HG02943 (cell line): Measurements from ENCODE around the gene SDF2.

ENCODE experiments used
- ATAC-seq: cut with Tn5 transposase; IDR thresholded peaks from one replicate; pipeline ENCODE4 v1.9.1; 2021; ENCODE audit warnings: mild to moderate bottlenecking, low read depth, moderate library complexity; ENCODE audit not compliant: unreplicated experiment

The SDF2 gene

GRCh38 chr17:28661635-28662526, at the start of gene SDF2, which contains the start of gene SUPT6H:
TSS of gene SDF2 (minus strand) at chr17:28661906. CDS start at chr17:28661876, 30 bp downstream.
TSS of gene SUPT6H (plus strand) at chr17:28662205. CDS start at chr17:28673402, 11,197 bp downstream.
- peak; percentile 73 for ATAC-seq

DNA sequence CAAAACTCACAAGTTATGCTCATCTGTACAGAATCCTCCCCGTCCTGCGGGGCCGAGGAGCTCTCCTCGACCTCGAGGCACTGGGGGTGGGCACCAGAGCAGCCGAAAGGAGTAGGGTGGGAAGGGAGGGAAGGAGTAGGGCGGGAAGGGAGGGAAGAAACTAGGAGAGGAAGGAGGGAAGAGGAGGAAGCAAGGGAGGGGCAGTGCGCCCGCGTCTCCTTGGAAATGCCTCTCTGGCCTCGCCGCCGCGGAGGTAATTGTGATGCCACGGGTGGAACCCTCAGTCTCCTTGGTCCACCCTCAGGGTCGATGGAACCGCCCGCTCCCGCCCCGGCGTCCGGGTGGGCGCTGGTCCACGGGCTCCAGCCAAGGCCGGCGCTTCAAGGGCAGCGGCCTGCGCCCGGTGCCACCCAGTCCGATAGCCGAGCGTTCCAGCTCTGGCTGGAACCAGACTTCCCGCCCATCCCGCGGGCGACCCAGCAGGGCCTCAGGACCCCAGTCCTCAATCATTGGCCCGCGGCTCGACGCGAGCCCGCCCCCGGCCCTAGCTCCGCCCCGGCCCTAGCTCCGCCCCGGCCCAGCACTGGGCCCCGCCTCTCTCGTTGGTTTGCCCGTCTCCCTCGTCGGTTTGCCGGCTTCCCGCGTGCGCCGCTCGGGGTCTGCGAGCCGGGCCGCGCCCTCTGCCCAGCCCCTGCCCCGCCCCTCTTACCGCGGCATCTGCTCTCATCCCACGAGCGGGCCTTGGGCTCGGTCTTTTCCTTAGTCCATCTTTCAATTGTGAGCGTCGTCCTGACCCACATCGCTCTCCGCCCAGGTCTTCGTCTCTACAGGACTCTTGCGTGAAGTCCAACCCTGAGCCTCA, 49.4 kb upstream of the SDF2 start:
- ATAC-seq = peak; percentile 61

GRCh38 chr17:28707339-28707720, 45.6 kb upstream of the SDF2 start:
- ATAC-seq = no peak

- no peak for ATAC-seq
Observed at GRCh38 chr17:28706471-28707338, 45.0 kb upstream of the SDF2 start.

DNA sequence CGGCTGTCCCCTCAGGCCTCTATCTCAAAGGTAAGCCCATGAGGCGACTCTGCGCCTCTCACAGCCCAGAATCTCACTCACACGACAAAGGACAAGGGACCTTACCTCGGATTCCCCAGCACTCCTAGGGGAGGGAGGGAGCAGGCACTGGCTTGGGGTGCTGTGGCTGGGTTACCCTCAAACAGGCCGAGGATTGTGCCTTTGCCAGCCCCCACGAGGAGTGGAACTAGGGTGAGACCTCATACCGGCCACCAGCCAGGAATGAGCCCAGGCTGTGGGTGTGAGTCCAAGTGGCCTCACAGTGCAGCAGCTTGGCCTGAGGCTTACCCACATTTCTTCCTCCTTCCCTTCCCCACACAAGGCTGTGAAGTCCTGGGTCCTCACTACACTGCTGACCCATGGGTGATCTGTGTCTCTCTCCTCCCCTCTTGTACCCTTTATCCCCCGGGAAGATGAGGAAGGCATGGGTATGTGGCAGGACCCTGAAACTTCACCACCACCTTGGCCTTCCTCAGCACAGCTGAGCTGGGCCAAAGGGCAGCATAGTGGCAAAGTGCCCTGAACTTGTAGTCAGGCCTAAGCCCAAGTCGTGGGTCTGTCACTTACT, 44.1 kb upstream of the SDF2 start:
- no peak for ATAC-seq

DNA sequence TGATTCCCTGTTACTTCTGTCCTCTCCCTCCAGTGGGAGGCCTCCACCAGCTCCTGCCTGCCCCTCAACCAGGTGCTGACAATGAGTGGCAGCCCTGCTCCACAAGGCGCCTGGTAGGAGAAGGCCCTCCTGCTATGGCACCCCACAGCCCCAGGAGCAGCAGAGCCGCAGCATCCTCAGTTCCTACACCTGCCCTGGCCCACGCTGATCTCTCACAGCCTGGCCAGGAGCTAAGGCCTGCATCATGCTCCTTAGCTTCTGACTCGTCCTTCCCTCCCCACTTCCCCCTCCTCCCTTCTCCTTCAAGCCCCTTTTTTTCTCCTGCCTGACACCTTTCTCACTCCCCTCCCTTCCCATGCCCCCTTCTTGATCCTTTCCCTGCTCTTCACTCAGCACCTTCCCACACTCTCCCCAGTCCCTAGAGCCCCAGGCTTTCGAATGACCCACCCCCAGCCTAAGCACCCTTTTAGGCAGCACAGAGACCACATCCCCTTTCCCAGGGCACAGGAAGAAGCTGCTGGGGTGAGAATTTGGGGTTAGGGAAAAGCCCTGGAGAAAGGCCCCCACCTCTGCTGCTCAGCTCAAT, 43.5 kb upstream of the SDF2 start:
- ATAC-seq = no peak

- no peak for ATAC-seq
Observed at GRCh38 chr17:28704219-28704858, 42.6 kb upstream of the SDF2 start.

GRCh38 chr17:28703552-28704218, 42.0 kb upstream of the SDF2 start:
- ATAC-seq = no peak

DNA sequence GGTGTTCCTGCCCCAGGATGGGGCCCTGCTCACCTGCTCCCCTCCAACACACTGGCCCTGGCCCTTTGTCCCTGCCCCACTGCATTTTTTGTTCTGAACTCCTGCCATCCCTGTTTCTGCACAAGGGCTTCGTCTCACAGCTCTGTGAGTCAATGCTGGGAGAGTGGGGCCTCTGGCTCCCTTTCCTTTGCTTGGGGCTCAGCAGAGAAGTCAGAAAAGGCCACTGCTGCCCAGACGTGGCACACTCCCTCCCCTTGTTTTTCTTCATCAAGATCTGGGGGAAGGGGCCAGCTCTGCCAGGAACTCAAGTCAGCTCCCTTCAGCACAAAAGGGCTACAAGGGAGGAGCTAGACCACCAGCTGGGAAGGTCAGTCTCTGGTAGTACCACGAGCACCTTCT, 41.0 kb upstream of the SDF2 start:
- ATAC-seq = no peak

DNA sequence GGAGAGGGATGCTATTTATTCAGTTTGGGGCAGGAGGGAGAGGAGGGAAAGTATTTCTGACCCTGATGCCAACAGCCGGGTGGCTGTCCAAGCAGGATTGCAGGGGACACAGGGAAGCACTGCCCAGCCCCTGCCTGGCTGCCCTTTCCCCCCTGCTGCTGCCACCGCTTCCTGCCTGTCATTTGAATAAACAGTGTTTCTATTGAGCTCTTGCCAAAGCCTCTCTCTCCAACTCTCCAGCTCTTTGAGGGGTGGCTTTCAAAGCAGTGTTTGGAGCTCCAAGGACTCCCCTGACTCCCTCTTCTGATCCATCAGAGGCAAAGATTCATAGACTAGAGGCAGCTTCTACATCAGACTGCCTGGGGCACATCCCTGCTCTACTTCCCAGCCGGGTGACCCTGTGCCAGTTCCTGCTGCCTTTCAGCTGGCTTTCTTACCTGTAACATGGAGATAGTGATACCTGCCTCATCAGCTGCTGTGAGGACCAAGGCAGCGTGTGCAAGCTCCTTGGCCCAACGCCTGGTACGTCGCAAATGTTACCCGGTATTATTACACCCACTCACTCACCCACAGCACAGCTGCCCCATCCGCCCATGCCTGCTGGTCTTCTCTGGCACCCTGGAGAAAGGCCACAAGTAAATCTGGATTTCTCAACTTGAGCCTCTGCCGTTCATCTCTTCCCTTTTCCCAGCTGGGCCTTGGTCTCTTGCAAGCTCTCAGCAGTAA, 40.5 kb upstream of the SDF2 start:
- ATAC-seq = no peak

DNA sequence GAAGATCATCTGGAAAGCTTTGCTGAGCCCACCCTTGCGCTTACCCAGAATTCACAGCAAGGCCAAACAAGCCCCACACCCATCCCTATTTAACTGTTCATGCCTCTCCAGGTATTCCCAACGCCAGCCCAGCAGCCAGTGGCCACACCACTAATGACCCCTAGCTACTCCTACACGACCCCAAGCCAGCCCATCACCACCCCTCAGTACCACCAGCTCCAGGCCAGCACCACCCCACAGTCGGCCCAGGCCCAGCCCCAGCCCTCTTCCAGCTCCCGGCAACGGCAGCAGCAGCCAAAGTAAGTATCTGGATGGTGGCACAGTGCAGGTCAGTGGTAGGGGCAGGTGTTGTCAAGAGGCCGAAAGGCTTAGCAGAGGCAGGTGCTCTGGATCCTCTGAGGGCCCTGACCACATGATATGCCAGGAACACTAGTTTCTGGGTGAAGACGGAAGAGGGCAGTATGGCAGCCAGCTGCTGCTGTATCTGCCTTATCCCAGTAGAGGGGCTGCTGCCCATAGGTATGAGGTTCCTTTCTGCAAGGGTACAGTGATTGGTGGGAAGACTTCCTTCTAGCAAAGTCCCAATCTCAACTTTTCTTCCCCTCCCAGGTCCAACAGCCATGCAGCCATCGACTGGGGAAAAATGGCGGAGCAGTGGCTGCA, 39.3 kb upstream of the SDF2 start:
- ATAC-seq = no peak

DNA sequence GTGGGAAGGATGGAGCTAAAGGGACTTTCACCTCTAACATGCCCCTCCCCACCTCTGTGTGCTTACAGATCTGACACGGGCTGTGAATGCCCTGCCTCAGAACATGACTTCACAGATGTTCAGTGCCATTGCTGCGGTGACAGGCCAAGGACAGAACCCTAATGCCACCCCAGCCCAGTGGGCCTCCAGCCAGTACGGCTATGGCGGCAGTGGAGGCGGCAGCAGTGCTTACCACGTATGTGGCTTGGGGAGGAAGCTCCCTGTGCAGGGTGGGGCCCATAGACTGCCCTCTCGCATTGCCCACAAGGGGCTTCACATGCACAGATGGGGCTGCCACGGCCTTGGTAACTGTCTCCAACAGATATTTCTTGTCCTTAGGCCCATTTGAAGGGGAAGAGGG, 38.6 kb upstream of the SDF2 start:
- no peak for ATAC-seq

DNA sequence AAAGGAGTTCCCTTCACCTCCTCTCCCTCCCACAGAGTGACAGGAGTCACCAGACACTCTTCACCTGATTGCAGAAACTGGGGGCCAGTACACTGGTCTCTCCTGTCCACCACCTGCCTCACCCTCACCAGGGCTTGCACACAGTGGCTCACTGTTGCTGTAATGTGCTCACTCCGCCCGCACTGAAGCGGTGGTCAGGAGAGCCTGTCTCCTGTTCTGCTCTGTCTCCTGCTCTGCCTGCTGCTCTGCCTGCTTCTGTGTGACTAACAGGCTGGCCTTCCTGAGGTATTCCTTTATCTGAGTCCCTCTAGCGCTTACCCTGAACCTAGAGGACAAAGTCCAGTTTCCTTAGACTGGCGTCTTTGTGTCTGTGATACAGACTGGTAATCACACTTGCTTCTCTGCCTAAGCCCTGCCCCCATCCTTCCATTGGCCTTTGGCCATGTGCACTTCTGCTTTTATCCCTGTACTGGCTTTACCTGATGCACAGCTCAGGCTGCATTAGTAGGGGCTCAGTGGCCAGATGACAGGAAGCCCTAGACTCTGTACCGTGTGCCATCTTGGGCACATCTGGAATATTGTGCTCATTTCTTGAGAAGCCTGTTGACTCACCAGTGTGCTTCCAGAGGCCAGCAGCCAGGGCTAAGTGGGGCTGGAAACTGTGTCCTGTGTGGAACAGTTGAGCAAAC, 36.7 kb upstream of the SDF2 start:
- ATAC-seq = no peak

DNA sequence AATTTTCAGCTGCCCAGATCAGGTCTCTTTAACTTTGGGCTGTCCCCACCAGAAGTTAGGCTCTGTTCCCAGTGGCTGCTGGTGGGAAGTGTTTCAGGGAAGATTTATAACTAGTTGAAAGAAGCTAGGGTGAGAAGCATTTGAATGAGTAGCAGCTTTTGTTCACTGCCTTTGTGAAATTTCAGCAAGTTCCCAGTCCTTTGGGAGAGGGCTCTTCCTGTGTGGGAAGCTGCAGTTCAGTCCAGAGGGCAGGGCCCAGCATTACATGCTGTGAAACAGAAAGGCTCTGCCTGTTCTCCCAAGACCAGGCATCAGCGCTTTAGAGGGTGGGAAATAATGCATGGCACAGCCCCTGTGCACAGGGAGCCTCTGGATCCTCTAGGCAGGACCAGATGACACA, 32.2 kb upstream of the SDF2 start:
- no peak for ATAC-seq

- ATAC-seq = no peak
Observed at GRCh38 chr17:28689011-28689410, 27.3 kb upstream of the SDF2 start.

- no peak for ATAC-seq
Observed at GRCh38 chr17:28688481-28688880, 26.8 kb upstream of the SDF2 start.

DNA sequence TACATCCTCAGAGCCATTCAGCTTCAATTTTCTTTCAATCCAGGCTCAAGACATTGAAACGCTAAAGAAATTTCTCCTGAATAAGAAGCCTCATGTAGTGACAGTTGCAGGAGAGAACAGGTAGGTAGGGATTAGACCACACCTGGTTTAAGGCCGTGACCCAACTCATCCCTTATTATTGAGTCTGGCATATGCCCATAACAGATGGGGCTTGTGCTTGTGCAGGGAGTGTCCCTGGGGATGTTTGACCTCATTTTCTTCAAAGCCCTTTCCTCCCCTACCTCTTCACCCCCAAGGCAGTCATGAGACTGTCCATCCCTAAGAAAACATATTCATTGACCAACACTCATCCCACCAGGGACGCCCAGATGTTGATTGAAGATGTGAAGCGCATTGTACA, 24.6 kb upstream of the SDF2 start:
- ATAC-seq = no peak
